SJCRH30 (cell line): Measurements from ENCODE around the gene CAMKMT. TPM values are rescaled to one million over a fixed set of nuclear protein-coding genes. Genes with fewer than 3 reads are reported as not detected.

Experiments used
- DNase-seq, 2 experiments: peaks; one replicate each; pipeline ENCODE4 v3.0.0-alpha.2; 2015 to 2020
- H3K27ac ChIP-seq: fragments of 250-450 bp; sonication (Bioruptor Pico); 2 replicates; pipeline ENCODE4 v1.5.1; 2020; ENCODE audit warnings: mild to moderate bottlenecking, moderate library complexity
- H3K27me3 ChIP-seq: fragments of 250-450 bp; sonication (Bioruptor Pico); 2 replicates; pipeline ENCODE4 v1.5.1; 2020; ENCODE audit warnings: mild to moderate bottlenecking, moderate library complexity
- H3K36me3 ChIP-seq: fragments of 250-450 bp; sonication (Bioruptor Pico); 2 replicates; pipeline ENCODE4 v1.5.1; 2020; ENCODE audit warnings: mild to moderate bottlenecking, moderate library complexity
- H3K4me1 ChIP-seq: fragments of 250-450 bp; sonication (Bioruptor Pico); 2 replicates; pipeline ENCODE4 v1.5.1; 2020; ENCODE audit warnings: mild to moderate bottlenecking, moderate library complexity
- H3K4me3 ChIP-seq: fragments of 250-450 bp; sonication (Bioruptor Pico); 2 replicates; pipeline ENCODE4 v1.5.1; 2020; ENCODE audit warnings: mild to moderate bottlenecking, moderate library complexity
- H3K9me3 ChIP-seq: fragments of 250-450 bp; sonication (Bioruptor Pico); replicated peaks from 2 replicates; pipeline ENCODE4 v1.5.1; 2020; ENCODE audit warnings: mild to moderate bottlenecking, moderate library complexity
- total RNA-seq: library from RNA; depleted of rRNA; stranded (reverse); fragments of >200 nt; shearing (Covaris generic); gene quantifications from 2 replicates; pipeline ENCODE4 v1.2.3, GENCODE V29; 2014

CAMKMT gene
- total RNA-seq, 1 experiment from 2014 or later = 11.3 TPM

DNA sequence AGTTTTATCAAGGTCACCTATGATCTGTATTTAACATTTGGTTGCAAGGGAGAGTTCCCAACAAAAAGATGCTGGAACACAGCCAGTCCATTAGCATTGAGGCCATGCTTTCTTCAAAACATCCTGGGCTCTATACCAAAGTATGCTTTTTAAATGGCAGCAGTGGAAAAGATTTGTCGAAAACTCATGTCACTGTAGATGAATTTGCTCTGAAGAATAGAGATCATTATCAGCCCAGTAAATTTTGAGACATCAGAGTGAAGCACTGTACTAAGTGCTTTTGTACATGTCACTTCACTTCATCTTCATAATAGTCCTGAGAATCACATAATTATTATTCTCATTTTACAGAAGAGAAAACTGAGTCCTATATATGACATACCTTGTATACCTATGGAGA lies 189.8 kb downstream of the CAMKMT start:
- Histone ChIP-seq H3K4me3 (no peak overlapping the region), H3K9me3 (peaks cover 3% of the 10 kb centered on the region; the same call in 1 of the 2 replicates), H3K27me3 (no peaks in the 10 kb centered on the region), H3K36me3 (no peaks in the 10 kb centered on the region), H3K4me1 (peaks cover 74% of the 10 kb centered on the region), H3K27ac (no peak overlapping the region)
- no peak for DNase-seq

GRCh38 chr2:44553456-44553855 lies 191.7 kb downstream of the CAMKMT start:
- no peak overlapping the region for H3K4me3 ChIP-seq
- DNase-seq = peak; percentile 80 to 92
- H3K27me3 ChIP-seq = no peaks in the 10 kb centered on the region
- peaks cover 3% of the 10 kb centered on the region for H3K9me3 ChIP-seq
- peaks cover 63% of the 10 kb centered on the region for H3K4me1 ChIP-seq
- no peaks in the 10 kb centered on the region for H3K36me3 ChIP-seq
- peak overlapping the region; percentile 89 for H3K27ac ChIP-seq

DNA sequence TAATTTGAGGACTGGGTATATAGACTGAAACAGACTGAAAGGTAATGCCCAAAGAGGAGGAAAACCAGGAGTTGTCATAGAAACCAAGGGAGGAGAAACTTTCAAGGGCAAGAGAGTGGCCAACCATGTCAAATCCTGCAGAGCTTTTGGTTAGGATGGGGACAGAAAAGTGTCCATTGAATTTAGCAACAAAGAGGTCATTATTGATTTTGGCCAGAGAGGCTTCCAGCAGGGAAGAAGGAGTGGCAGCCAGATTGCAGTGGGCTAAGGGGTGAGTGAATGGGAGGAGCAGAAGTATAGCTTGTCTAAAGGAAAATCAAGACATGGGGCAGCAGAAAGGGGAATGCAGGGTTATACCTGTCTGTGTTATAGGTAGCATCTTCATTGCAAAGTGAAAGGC lies 194.0 kb downstream of the CAMKMT start:
- Histone ChIP-seq H3K36me3 (no peaks in the 10 kb centered on the region), H3K27me3 (no peaks in the 10 kb centered on the region), H3K4me3 (no peak overlapping the region), H3K27ac (peak overlapping the region; percentile 89), H3K4me1 (peaks cover 47% of the 10 kb centered on the region), H3K9me3 (peaks cover 3% of the 10 kb centered on the region)
- peak in 1 of 2 experiments; percentile 55 for DNase-seq

- Histone ChIP-seq H3K4me3 (no peak overlapping the region), H3K27me3 (no peaks in the 10 kb centered on the region), H3K27ac (no peak overlapping the region), H3K36me3 (no peaks in the 10 kb centered on the region), H3K9me3 (peaks cover 3% of the 10 kb centered on the region), H3K4me1 (peaks cover 27% of the 10 kb centered on the region)
- DNase-seq = no peak
Observed at GRCh38 chr2:44559108-44559507, 197.4 kb downstream of the CAMKMT start.

GRCh38 chr2:44560352-44560751 lies 198.6 kb downstream of the CAMKMT start:
- no peaks in the 10 kb centered on the region for H3K27me3 ChIP-seq
- DNase-seq = no peak
- H3K4me1 ChIP-seq = peaks cover 16% of the 10 kb centered on the region
- H3K4me3 ChIP-seq = no peak overlapping the region
- H3K36me3 ChIP-seq = no peaks in the 10 kb centered on the region
- H3K9me3 ChIP-seq = peaks cover 3% of the 10 kb centered on the region
- H3K27ac ChIP-seq = no peak overlapping the region

DNA sequence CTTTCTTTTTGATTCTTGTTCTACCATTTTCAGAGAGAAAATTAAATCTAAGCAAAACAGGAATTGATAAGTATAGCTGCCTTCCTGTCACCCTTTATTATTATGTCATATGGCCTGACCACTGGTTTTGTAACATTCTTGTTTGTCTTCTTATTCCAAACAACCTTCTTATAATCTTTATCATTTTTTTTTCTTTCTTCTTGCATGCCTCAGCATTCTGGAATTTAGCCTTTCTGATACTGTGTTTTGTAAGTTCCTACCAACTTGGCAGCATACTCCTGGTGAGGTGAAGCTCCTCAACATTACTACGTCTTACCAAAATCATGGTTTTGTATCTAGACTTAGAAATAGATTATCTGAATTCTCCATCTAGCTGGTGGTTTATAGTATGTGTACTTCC lies 199.2 kb downstream of the CAMKMT start:
- Histone ChIP-seq H3K27ac (no peak overlapping the region), H3K9me3 (no peaks in the 10 kb centered on the region; the same call in 1 of the 2 replicates), H3K4me3 (no peak overlapping the region), H3K27me3 (no peaks in the 10 kb centered on the region), H3K36me3 (no peaks in the 10 kb centered on the region), H3K4me1 (peaks cover 10% of the 10 kb centered on the region)
- no peak for DNase-seq

GRCh38 chr2:44562737-44563136 lies 201.0 kb downstream of the CAMKMT start:
- Histone ChIP-seq H3K9me3 (no peaks in the 10 kb centered on the region; the same call in 1 of the 2 replicates), H3K27me3 (no peaks in the 10 kb centered on the region), H3K27ac (no peak overlapping the region), H3K36me3 (no peaks in the 10 kb centered on the region), H3K4me1 (no peaks in the 10 kb centered on the region), H3K4me3 (no peak overlapping the region)
- DNase-seq = no peak

DNA sequence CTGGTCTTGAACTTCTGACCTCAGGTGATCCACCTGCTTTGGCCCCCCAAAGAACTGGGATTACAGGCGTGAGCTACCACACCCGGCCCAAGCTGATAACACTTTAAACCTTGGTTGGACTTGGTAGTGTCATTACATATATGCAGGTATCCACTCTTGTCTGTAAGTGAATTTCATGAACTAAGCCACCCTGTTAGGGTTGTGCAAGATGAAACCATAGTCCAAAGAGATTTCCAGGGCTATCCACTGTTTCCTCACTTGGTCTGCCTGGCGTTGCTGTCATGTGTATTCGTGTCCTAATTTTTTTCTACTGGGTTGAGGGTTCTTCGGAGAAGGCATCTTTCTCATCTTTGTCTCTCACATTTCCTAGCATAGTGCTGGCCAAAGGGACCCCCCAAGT lies 203.0 kb downstream of the CAMKMT start:
- Histone ChIP-seq H3K9me3 (no peaks in the 10 kb centered on the region), H3K36me3 (no peaks in the 10 kb centered on the region), H3K4me1 (no peaks in the 10 kb centered on the region), H3K4me3 (no peak overlapping the region), H3K27me3 (no peaks in the 10 kb centered on the region), H3K27ac (no peak overlapping the region)
- no peak for DNase-seq

DNA sequence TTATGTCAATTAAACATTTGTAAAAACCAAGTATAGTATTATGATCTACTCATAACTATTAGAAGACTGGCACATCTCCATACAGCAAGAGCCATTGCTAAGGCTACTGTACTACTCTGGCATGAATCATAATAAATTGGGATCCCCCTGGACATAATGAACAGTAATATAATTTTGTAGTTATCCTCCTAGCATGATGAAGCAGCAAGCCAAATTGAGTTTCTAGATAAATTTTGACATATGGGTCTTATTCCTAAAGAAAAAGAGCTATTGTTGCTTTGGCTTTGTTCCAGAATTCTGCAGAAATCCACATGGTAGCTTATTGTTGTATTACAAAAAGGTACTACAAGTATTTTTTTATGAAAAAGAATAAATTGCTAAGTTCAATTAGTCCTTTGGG lies 204.3 kb downstream of the CAMKMT start:
- no peaks in the 10 kb centered on the region for H3K4me1 ChIP-seq
- no peak overlapping the region for H3K4me3 ChIP-seq
- H3K36me3 ChIP-seq = no peaks in the 10 kb centered on the region
- no peaks in the 10 kb centered on the region for H3K27me3 ChIP-seq
- DNase-seq = no peak
- no peaks in the 10 kb centered on the region for H3K9me3 ChIP-seq
- no peak overlapping the region for H3K27ac ChIP-seq

GRCh38 chr2:44569491-44569890 lies 207.7 kb downstream of the CAMKMT start:
- Histone ChIP-seq H3K27me3 (no peaks in the 10 kb centered on the region), H3K9me3 (no peaks in the 10 kb centered on the region), H3K27ac (no peak overlapping the region), H3K36me3 (no peaks in the 10 kb centered on the region), H3K4me1 (no peaks in the 10 kb centered on the region), H3K4me3 (no peak overlapping the region)
- DNase-seq = no peak

- no peak overlapping the region for H3K27ac ChIP-seq
- no peak for DNase-seq
Observed at GRCh38 chr2:44570271-44570670, 208.5 kb downstream of the CAMKMT start.

DNA sequence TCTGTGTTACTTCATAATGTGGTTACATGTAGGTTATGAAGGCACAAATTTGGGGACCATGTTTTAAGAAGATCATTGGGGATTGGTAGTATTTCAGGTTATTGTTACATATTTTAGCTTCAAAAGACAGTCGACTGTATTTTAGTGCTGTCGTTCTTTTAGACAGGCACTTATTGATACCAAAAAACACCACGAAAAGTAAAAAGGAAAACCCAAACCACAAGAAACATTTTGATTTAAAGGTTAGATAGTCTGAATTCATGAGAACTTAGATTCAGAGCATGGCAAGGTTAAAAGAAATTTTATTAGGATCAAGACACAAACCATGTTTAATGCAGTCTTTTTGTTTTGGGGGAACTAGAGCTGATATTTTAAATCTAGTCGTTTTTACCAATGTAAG lies 209.0 kb downstream of the CAMKMT start:
- Histone ChIP-seq H3K4me1 (no peaks in the 10 kb centered on the region), H3K9me3 (no peaks in the 10 kb centered on the region), H3K27ac (no peak overlapping the region), H3K36me3 (no peaks in the 10 kb centered on the region), H3K4me3 (no peak overlapping the region), H3K27me3 (no peaks in the 10 kb centered on the region)
- DNase-seq = no peak

More at GRCh38 chr2:44570271-44570670, 208.5 kb downstream of the CAMKMT start:
- Histone ChIP-seq H3K36me3 (no peaks in the 10 kb centered on the region), H3K27me3 (no peaks in the 10 kb centered on the region), H3K9me3 (no peaks in the 10 kb centered on the region), H3K4me3 (no peak overlapping the region), H3K4me1 (no peaks in the 10 kb centered on the region)

GRCh38 chr2:44572196-44572900 lies 210.6 kb downstream of the CAMKMT start:
- no peak for DNase-seq
- H3K9me3 ChIP-seq = no peaks in the 10 kb centered on the region

DNA sequence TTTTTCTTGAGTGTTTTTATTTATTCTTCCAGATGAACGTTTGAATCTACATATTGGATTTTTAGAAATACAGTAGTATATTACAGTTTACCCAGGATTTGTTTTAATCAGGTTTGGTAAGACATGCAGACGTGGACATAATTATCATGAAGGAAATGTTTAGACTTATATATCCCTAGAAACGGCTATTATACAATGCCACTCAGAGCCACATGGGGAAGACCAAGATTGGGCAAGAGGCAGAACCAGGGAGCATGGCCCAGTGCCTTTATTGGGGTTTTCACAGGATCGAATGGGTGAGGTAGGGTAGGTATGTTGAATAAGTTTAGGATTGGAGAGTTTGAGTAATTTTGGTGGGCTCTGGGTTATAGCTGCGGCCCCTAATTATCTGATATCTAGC lies 212.2 kb downstream of the CAMKMT start:
- no peaks in the 10 kb centered on the region for H3K4me1 ChIP-seq
- no peak overlapping the region for H3K4me3 ChIP-seq
- H3K36me3 ChIP-seq = no peaks in the 10 kb centered on the region
- H3K27me3 ChIP-seq = no peaks in the 10 kb centered on the region
- H3K9me3 ChIP-seq = 0 out of 2 replicates have a peak, but pooled peaks cover 3% of the 10 kb centered on the region
- DNase-seq = no peak
- H3K27ac ChIP-seq = no peak overlapping the region

More at GRCh38 chr2:44572196-44572900, 210.6 kb downstream of the CAMKMT start:
- Histone ChIP-seq H3K27me3 (no peaks in the 10 kb centered on the region), H3K36me3 (no peaks in the 10 kb centered on the region), H3K27ac (no peak overlapping the region), H3K4me1 (no peaks in the 10 kb centered on the region), H3K4me3 (no peak overlapping the region)

GRCh38 chr2:44578471-44579093 lies 216.8 kb downstream of the CAMKMT start:
- Histone ChIP-seq H3K9me3 (0 out of 2 replicates have a peak, but pooled peaks cover 3% of the 10 kb centered on the region), H3K36me3 (no peaks in the 10 kb centered on the region), H3K4me1 (no peaks in the 10 kb centered on the region; the same call in 1 of the 2 replicates), H3K4me3 (no peak overlapping the region), H3K27me3 (no peaks in the 10 kb centered on the region), H3K27ac (no peak overlapping the region)
- no peak for DNase-seq
